Sigmoid colon (tissue), 7 donors: ENCODE measurements around the gene SPTLC1. TPM values are rescaled to one million over a fixed set of nuclear protein-coding genes. Genes with fewer than 3 reads are reported as not detected.
"Not testable (repeated sequence)": the region's sequence is repeated elsewhere in the genome, so short reads cannot be mapped to it uniquely, and the experiment has no call there.

Source experiments
- DNase-seq: peaks from one replicate; pipeline ENCODE4 v3.0.0-alpha.2; 2019
- H3K27ac ChIP-seq, 4 donors: fragments of 200-600 bp; sonication (generic); one replicate each; pipeline ENCODE4 v1.5.1; 2016 to 2019; ENCODE audit warnings: mild to moderate bottlenecking in 1 of 4
- H3K27me3 ChIP-seq, 3 donors: fragments of 200-600 bp; sonication (generic); one replicate each; pipeline ENCODE4 v1.5.1; 2019; ENCODE audit warnings: mild to moderate bottlenecking in 1 of 3
- H3K36me3 ChIP-seq, 4 donors: fragments of 200-600 bp; sonication (generic); one replicate each; pipeline ENCODE4 v1.5.1; 2016 to 2019
- H3K4me1 ChIP-seq, 4 donors: fragments of 200-600 bp; sonication (generic); one replicate each; pipeline ENCODE4 v1.5.1; 2017 to 2019
- H3K4me3 ChIP-seq, 4 donors: fragments of 200-600 bp; sonication (generic); one replicate each; pipeline ENCODE4 v1.5.1; 2017 to 2019; ENCODE audit warnings: mild to moderate bottlenecking in 2 of 4, moderate library complexity in 1 of 4
- H3K9me3 ChIP-seq, 4 donors: fragments of 200-600 bp in 3 of 4; sonication (generic) in 3 of 4; one replicate each; pipeline versions ENCODE4 v1.5.1 to v1.6.1; 2013 to 2019
- CTCF ChIP-seq, 4 experiments: fragments of 450-650 bp in 3 of 4; fragments of 200-600 bp in 1 of 4; IDR thresholded peaks; one replicate each; pipeline ENCODE4 v1.5.1; 2016 to 2019; ENCODE audit warnings: antibody characterized with exemption in 4 of 4, mild to moderate bottlenecking in 3 of 4, moderate library complexity in 2 of 4
- EP300 ChIP-seq, 4 donors: sonication (generic); formaldehyde crosslinking; IDR thresholded peaks; one replicate each; pipeline ENCODE4 v1.6.1; 2017; ENCODE audit warnings: antibody characterized with exemption in 4 of 4
- POLR2A ChIP-seq, 2 donors: fragments of 450-650 bp; IDR thresholded peaks; one replicate each; pipeline ENCODE4 v1.6.1; 2016; ENCODE audit warnings: antibody characterized with exemption in 2 of 2, mild to moderate bottlenecking in 2 of 2, moderate library complexity in 2 of 2
- POLR2AphosphoS5 ChIP-seq, 4 donors: sonication (generic); formaldehyde crosslinking; IDR thresholded peaks; one replicate each; pipeline ENCODE4 v1.6.1; 2017; ENCODE audit warnings: antibody characterized with exemption in 4 of 4
- WGBS, 2 donors: extraction: QIAGEN DNeasy Blood & Tissue Kit; methylation state at CpG; one replicate each; pipeline ENCODE4 v1.1.7; 2013; 5-methylcytosine and 5-hydroxymethylcytosine counted together
- intact Hi-C: fragments of 100-400 bp; cut with DNase I; formaldehyde crosslinking; loops from one replicate; pipeline ENCODE4 v1.15.1; 2023
- polyA plus RNA-seq, 3 donors: library from polyadenylated mRNA; stranded (reverse); fragments of 200-250 nt; gene quantifications; one replicate each; pipeline ENCODE4 v1.2.3, GENCODE V29; 2013
- total RNA-seq, 4 donors: library from RNA; depleted of rRNA; stranded (reverse); fragments of >200 nt; gene quantifications; one replicate each; pipeline ENCODE4 v1.1.0, GENCODE V29; 2016
- donor health status: healthy with polysubstance abuse.
- donor health status: Bipolar disorder and iron deficiency.
- donor health status: healthy.

Gene SPTLC1
- total and polyA plus RNA-seq, 7 donors, result 10.2 to 75.4 (median 55.0) TPM

- H3K4me1 ChIP-seq, result no peaks in the 10 kb centered on the region
- no peak overlapping the region for H3K27ac ChIP-seq
- intact Hi-C loops, result no loop called here
- no peak overlapping the region for H3K4me3 ChIP-seq
- WGBS, 2 donors, result 66 to 81% methylated on average over 2 of the region's 2 CpGs
- H3K36me3 ChIP-seq, result no peaks in the 10 kb centered on the region
- TF ChIP-seq POLR2A (IDR thresholded peaks at IDR 0.05) (no peak), POLR2AphosphoS5 (IDR thresholded peaks at IDR 0.05) (no peak), CTCF (IDR thresholded peaks at IDR 0.05) (no peak), EP300 (IDR thresholded peaks at IDR 0.05) (no peak)
- DNase-seq, result no peak
- H3K27me3 ChIP-seq, result no peaks in the 10 kb centered on the region
- no peaks in the 10 kb centered on the region for H3K9me3 ChIP-seq
Observed at GRCh38 chr9:92010705-92011536, 104.3 kb downstream of the SPTLC1 start.

- H3K27ac ChIP-seq, H3K4me3 ChIP-seq, H3K4me1 ChIP-seq, H3K9me3 ChIP-seq, H3K36me3 ChIP-seq, intact Hi-C loops, DNase-seq, H3K27me3 ChIP-seq: not testable (repeated sequence)
- 83 to 85% methylated on average over 8 of the region's 8 CpGs for WGBS, 2 donors
Observed at GRCh38 chr9:92010253-92010652, 105.0 kb downstream of the SPTLC1 start.

GRCh38 chr9:92008041-92008440 lies 107.2 kb downstream of the SPTLC1 start:
- Histone ChIP-seq H3K36me3 (no peaks in the 10 kb centered on the region), H3K4me1 (no peaks in the 10 kb centered on the region), H3K4me3 (no peak overlapping the region), H3K27ac (no peak overlapping the region), H3K9me3 (no peaks in the 10 kb centered on the region), H3K27me3 (no peaks in the 10 kb centered on the region)
- intact Hi-C loops, result no loop called here
- WGBS, 2 donors, result 86 to 89% methylated on average over 2 of the region's 2 CpGs
- TF ChIP-seq CTCF (IDR thresholded peaks at IDR 0.05) (no peak), EP300 (IDR thresholded peaks at IDR 0.05) (no peak), POLR2AphosphoS5 (IDR thresholded peaks at IDR 0.05) (no peak), POLR2A (IDR thresholded peaks at IDR 0.05) (no peak)
- DNase-seq, result no peak

- no peak overlapping the region for H3K4me3 ChIP-seq
- intact Hi-C loops, result no loop called here
- DNase-seq, result no peak
- no peak for TF ChIP-seq EP300 (IDR thresholded peaks at IDR 0.05)
- TF ChIP-seq CTCF (IDR thresholded peaks at IDR 0.05), result no peak
- no peak for TF ChIP-seq POLR2AphosphoS5 (IDR thresholded peaks at IDR 0.05)
- no peak for TF ChIP-seq POLR2A (IDR thresholded peaks at IDR 0.05)
- no peak overlapping the region for H3K27ac ChIP-seq
- WGBS, 2 donors, result 89 to 92% methylated on average over 13 of the region's 13 CpGs
- no peaks in the 10 kb centered on the region for H3K9me3 ChIP-seq
- H3K27me3 ChIP-seq, result no peaks in the 10 kb centered on the region
- no peaks in the 10 kb centered on the region for H3K36me3 ChIP-seq
- H3K4me1 ChIP-seq, result no peaks in the 10 kb centered on the region
Observed at GRCh38 chr9:92004045-92004392, 111.2 kb downstream of the SPTLC1 start.

GRCh38 chr9:92003308-92004044 lies 111.7 kb downstream of the SPTLC1 start:
- Histone ChIP-seq H3K27me3 (no peaks in the 10 kb centered on the region), H3K4me3 (no peak overlapping the region), H3K36me3 (no peaks in the 10 kb centered on the region), H3K4me1 (no peaks in the 10 kb centered on the region), H3K9me3 (no peaks in the 10 kb centered on the region), H3K27ac (no peak overlapping the region)
- TF ChIP-seq EP300 (IDR thresholded peaks at IDR 0.05), result no peak
- TF ChIP-seq POLR2A (IDR thresholded peaks at IDR 0.05), result no peak
- TF ChIP-seq POLR2AphosphoS5 (IDR thresholded peaks at IDR 0.05), result no peak
- no peak for TF ChIP-seq CTCF (IDR thresholded peaks at IDR 0.05)
- no peak for DNase-seq
- intact Hi-C loops, result no loop called here
- WGBS, 2 donors, result 94 to 95% methylated on average over 31 of the region's 31 CpGs

GRCh38 chr9:92001948-92002347 lies 113.3 kb downstream of the SPTLC1 start:
- 87 to 92% methylated on average over 10 of the region's 10 CpGs for WGBS, 2 donors

More at GRCh38 chr9:92001948-92002347, 113.3 kb downstream of the SPTLC1 start:
- intact Hi-C loops, H3K36me3 ChIP-seq, H3K9me3 ChIP-seq, DNase-seq, H3K4me3 ChIP-seq, H3K27ac ChIP-seq, H3K4me1 ChIP-seq, H3K27me3 ChIP-seq: not testable (repeated sequence)
